Renal cortex interstitium (tissue), 15 donors: ENCODE results near the gene PGK2. TPM values are rescaled to one million over a fixed set of nuclear protein-coding genes. Genes with fewer than 3 reads are reported as not detected.
"Not testable (repeated sequence)": the region's sequence is repeated elsewhere in the genome, so short reads cannot be mapped to it uniquely, and the experiment has no call there.

ENCODE experiments used
- DNase-seq, 11 donors: peaks; one replicate each; pipeline ENCODE4 v3.0.0-alpha.2; 2013; ENCODE audit warnings: low read depth in 9 of 11, low spot score in 4 of 11; ENCODE audit errors: extremely low read depth in 1 of 11
- long read RNA-seq, 16 experiments: transcript quantifications; one replicate each; lab custom pipeline, GENCODE V29; 2026
- polyA plus RNA-seq, 3 donors: library from polyadenylated mRNA; unstranded; fragments of 120-200 nt; gene quantifications; one replicate each; pipeline ENCODE4 v1.2.1, GENCODE V29; 2013; ENCODE audit not compliant: insufficient read length in 3 of 3

The PGK2 gene
- under 1 TPM in 1 of 3 donors, not detected in 2; 0.11 TPM for polyA plus RNA-seq
- long read RNA-seq, donor 1: 0 reads
- long read RNA-seq, donor 2: 0 reads
- long read RNA-seq, donor 3: 0 reads
- long read RNA-seq, donor 4: 0 reads
- long read RNA-seq, donor 5: 0 reads
- long read RNA-seq, donor 6: 0 reads
- long read RNA-seq, donor 7: 0 reads
- long read RNA-seq, donor 8: 0 reads
- long read RNA-seq, donor 9: 0 reads
- long read RNA-seq, donor 10: 0 reads
- long read RNA-seq, donor 11: 0 reads
- long read RNA-seq, donor 12: 0 reads
- long read RNA-seq, donor 13: 0 reads
- long read RNA-seq, donor 14: 0 reads
- long read RNA-seq, donor 15: 0 reads
- long read RNA-seq, donor 16: 0 reads

- DNase-seq: no peak
These were observed at the start of gene PGK2 for GRCh38 chr6:49787176-49787575. TSS of gene PGK2 (minus strand) at chr6:49787285. CDS start at chr6:49787187, 98 bp downstream.

GRCh38 chr6:49835140-49835539, 48.1 kb upstream of the PGK2 start:
- no peak for DNase-seq

- DNase-seq: no peak
These were observed 46.3 kb upstream of the PGK2 start for GRCh38 chr6:49833386-49833785.

- no peak for DNase-seq
These were observed 39.8 kb upstream of the PGK2 start for GRCh38 chr6:49826743-49827406.

DNA sequence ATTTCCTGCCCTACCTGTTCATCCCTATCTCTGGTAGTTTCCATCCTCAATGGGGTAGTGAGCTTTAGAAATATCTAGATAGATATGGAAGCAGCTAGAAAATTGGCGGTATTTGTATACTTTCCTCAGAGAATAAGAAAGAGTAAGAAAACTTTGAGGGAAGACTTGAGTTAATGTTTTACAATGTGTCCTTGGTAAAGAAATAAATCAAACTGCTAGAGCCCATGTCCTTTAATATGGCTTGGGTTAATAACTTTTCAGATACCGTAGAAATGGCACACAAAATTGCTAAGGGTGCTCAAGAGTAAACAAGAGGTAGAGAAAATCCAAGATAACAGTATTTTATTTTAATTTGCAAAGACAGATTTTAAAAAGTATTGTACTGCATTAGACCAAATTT, 28.1 kb upstream of the PGK2 start:
- no peak for DNase-seq

DNA sequence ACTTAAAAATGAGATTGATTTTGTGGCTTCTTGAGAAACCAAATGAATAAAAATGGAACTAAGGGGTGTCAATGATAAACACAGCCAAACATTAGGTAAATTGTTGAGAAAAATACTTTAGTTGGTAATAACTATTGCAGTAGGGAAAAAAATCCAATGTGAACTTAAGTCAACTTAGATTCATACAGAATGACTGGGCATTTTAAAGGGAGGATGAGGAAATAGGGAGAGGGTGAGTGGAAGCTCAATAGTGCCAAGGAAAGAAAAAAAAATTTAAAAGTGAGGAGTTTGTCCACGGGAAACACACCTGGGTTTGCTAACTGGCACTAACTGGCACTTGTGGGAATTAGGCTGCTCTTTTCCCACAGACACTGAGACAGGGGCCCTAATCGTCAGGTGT, 26.2 kb upstream of the PGK2 start:
- no peak for DNase-seq

GRCh38 chr6:49806145-49806544, 19.1 kb upstream of the PGK2 start:
- no peak for DNase-seq

DNA sequence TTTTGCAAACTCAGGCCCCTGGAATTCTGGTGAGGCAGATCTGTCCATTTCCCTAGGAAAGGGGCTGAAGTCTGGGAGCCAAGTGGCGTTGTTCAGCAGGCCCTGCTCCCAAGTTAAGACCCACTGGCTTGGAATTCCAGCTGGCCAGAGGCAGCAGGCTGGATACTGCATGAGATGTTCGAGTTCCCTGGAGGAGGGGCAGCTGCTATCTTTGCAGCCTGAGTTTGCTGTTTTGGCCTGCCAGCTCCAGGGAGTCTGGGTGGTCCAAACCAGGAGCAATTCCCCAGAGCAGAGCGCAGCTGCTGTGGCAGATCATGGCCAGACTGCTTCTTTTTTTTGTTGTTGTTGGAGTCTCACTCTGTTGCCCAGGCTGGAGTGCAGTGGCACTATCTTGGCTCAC, 18.2 kb upstream of the PGK2 start:
- DNase-seq: no peak

DNA sequence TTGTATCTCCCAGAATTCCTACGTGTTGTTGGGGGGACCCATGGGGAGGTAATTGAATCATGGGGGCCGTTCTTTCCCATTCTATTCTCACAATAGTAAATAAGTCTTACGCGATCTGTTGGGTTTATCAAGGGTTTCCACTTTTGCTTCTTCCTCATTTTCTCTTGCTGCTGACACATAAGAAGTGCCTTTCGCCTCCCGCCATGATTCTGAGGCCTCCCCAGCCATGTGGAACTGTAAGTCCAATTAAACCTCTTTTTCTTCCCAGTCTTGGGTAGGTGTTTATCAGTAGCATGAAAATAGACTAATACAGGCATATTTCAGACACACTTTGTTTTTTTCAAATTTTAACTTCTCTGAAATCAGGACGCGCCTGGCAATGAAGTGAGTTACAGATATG, 14.4 kb upstream of the PGK2 start:
- DNase-seq: no peak

DNA sequence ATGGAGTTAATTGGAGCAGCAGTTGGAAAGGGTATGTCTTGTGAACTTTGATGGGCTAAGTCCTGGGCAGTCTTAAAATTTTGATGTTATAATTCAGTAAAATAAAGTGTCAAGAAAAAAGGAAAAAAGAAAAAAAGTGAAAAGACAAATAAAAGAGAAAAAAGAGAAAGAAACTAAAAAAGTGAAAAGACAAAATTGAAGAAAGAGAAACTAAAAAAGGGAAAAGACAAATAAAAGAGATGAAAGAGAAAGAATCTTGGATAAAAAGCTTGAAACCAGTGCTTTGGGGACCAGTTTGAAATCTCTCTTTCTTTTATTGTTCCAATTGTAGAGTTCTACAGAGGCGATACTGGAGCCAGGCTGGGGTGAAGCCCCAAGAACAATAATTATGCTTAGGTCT, 12.0 kb upstream of the PGK2 start:
- no peak for DNase-seq

GRCh38 chr6:49796842-49797455, 9.9 kb upstream of the PGK2 start:
- not testable (repeated sequence) for DNase-seq

DNA sequence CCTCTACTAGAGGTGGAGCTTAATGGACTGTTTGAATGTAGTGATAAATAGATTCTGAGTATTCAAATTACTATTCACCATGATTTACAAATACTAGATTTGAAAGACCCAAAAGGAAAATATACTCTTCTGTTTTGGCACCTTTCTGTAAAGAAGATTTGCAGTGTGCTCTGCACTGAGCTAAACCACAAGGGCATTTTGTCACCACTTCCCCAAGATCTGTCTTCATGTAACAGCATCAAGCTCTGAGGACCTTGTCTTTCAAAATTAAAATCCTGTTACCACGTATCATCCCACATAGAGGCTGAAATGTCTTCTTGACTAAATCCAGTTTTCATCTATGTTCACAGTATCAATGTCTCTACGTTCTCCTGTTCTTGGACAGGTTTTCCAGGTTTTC, 3.3 kb upstream of the PGK2 start:
- no peak for DNase-seq

DNA sequence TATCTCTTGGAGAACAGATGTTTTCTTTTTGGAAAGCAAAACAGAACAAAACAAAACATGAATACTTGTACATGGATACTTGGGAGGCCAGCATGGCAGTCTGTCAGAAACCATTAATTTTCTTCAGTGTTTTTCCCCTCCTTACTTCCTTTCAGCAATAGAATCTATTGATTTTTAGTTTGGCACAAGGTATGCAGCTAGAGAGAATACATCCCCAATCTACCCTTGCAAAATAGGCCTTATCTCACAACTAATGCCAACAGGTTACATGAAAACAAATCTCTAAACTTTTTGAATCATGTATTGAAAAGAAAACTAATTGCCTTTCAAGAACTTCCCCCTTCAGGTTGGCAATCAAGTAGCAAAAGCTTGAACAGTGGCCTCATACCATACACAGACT, 2.8 kb downstream of the PGK2 start:
- no peak for DNase-seq

- no peak for DNase-seq
These were observed 4.4 kb downstream of the PGK2 start for GRCh38 chr6:49782725-49783124.

DNA sequence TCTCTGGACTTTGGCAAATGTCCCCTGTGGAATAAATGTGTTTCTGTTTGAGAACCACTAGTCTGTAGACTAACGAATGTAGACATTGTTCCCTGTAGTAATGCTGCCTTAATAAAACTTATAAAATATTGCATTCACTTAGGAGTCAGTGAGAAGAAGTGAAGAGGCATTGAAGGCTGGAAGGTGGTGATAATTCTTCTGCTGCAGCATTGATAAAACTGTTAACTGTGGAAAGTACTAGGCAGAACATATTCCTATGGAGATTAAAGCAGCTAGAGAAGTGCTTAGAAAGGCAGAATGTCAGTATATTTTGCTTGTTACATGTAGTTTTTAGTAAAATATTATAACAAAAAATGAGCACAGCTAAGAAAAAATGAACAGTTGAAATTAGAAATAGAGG, 4.8 kb downstream of the PGK2 start:
- no peak for DNase-seq

DNA sequence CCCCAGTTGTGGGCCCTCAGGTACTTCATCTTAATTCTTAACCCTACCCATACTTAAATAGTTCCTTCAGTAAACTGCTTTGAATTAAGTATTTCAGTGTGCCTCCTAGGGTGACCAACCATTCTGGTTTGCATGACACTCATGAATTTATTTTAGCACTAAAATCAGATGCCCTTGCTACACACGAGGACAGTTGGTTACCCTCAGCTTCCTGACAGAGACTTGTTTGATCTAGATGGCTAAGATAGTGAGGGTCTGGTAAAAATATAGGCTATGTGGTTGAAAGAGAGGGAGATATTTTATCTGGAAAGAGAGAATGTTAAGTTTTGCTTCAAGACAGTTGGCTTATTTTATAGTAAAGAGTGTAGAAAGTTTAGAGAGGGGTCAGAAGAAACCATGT, 10.6 kb downstream of the PGK2 start:
- no peak for DNase-seq

DNA sequence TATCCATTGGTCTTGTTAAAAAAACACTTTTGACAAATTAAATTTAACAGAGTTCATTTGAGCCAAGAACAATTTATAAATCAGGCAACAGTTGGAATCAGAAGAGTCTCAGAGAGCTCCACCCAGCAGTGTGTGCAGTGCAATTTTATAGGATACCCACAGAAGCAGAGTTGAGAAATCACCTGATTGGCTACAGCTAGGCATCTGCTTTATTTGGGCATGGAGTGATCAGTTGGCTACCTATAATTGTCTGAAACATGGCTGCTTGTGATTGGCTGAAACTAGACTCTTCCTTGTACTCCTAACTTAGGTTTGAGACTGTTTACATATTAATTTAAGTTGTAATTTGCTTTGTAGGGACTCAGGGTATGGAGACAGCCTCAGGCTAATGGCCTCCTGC, 12.0 kb downstream of the PGK2 start:
- DNase-seq: no peak

- DNase-seq: no peak
These were observed 14.8 kb downstream of the PGK2 start for GRCh38 chr6:49772285-49772684.

- DNase-seq: no peak
These were observed 20.3 kb downstream of the PGK2 start for GRCh38 chr6:49766762-49767161.

DNA sequence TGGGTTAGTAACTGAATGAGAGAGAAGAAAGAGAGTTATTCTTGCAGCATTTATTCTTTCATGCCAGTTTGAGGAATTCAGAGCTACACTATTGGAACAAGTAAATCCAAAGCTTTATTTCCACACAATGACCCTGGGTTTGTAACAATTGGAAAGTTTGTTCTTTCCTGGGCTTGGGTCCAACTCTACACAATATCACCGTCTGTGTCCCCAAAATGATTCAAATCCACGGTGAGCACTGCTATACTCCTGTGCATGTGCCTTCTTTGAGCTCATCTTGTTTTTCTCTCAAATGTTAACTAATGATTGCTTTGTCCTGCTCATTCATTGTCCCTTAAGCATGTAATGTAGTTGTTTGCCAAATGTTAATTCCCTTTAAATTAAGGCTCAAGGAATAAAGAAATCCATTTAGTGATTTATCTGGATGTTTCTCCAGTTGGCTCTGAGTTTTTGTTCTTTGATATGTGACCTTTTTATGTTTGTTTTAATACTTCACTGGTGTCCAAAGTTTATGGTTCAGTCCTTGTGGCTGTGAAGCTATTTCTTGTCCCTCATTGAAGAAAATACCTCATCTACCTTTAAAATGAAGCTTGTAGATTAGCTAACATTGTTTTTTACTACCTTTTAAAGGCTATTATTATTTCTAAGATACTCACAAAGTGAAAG, 22.4 kb downstream of the PGK2 start:
- DNase-seq: no peak
